ENCODE measurements around the gene SWSAP1. TPM values are rescaled to one million over a fixed set of nuclear protein-coding genes. Genes with fewer than 3 reads are reported as not detected.

The SWSAP1 gene
- total and polyA plus RNA-seq, 9 of the 15 experiments (the other 6 are each of a cell fraction or from before 2014, with no cell fraction given), result 0.18 to 2.8 (median 1.7) TPM

DNA sequence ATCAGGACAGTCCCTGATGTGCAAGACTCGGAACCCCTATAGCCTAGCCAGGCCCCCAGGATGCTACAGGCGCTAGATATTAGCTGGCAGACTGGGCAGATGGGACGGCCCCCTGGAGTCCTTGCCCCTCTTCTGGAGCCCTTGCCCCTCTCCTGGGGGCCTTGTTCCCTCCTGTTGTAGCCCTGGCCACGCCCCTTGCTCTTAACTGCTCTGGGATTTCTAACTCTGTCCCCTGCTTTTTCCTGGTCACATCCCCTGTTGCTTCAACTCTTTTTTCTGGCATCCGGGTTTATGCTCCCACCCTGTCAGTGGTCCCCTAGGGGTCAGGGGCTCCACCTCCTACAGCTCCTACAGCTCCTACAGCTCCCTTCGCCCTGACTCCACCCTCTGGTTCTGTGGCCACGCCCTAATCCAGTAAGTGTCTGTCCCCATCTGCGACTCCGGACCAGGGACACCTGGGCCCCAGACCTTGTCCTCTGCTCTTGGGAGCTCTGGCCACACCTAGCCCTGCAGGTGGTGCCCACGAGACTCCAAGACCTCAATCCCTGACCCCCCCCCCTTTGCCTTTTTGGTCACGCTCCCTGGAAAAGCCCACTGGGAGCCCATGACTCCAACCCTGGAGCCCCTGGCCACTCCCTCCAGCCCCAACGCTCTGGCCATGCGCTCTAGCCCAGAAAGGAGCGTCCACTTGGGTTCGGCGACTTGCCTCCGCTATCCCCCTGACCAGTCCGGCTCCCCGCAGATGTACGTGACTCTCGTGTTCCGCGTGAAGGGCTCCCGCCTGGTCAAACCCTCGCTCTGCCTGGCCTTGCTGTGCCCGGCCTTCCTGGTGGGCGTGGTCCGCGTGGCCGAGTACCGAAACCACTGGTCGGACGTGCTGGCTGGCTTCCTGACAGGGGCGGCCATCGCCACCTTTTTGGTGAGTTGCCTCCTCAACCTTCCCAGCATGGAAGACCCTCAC lies 12.4 kb upstream of the SWSAP1 start:
- Histone ChIP-seq H2AFZ (ENCODE audit: low read depth, low read length) (peak overlapping the region; percentile 12), H3K4me1 (replicated peaks in 1 of 2; ENCODE audit: control insufficient read depth in 2 of 2, insufficient read depth in 2 of 2, low read length in 2 of 2) (peaks cover 10 to 41% of the 10 kb centered on the region in 2 experiments; a peak in 4 of 5 replicates), H3K79me2 (ENCODE audit: control insufficient read depth, insufficient read depth, low read length) (no peaks in the 10 kb centered on the region), H3K36me3 (ENCODE audit: control insufficient read depth, insufficient read depth, low read length) (peaks cover 4% of the 10 kb centered on the region; the same call in 1 of the 3 replicates), H3K4me2 (ENCODE audit: insufficient read depth, low read length) (peak overlapping the region; percentile 34), H3K27ac (ENCODE audit: extremely low read depth, low read depth, low read length) (no peak overlapping the region), H3K9me1 (ENCODE audit: control insufficient read depth, insufficient read depth, low read length) (peaks cover 4% of the 10 kb centered on the region), H4K20me1 (replicated peaks; ENCODE audit: control insufficient read depth, insufficient read depth, low read length) (no peaks in the 10 kb centered on the region; the same call in 1 of the 2 replicates), H3K27me3 (ENCODE audit: control insufficient read depth in 2 of 2, insufficient read depth in 2 of 2, low read length in 2 of 2) (no peaks in the 10 kb centered on the region), H3K4me3 (no peak overlapping the region), H3K9ac (ENCODE audit: insufficient read depth in 1 of 2, low read depth in 2 of 2, low read length in 2 of 2) (peak overlapping the region in 1 of 2 experiments; percentile 88; a peak in 1 of 4 replicates), H3K9me3 (replicated peaks; ENCODE audit: control insufficient read depth, insufficient read depth, low read depth, low read length) (no peaks in the 10 kb centered on the region)
- DNase-seq (ENCODE audit: extremely low read depth in 1 of 4, low spot score in 3 of 4) (peak in 3 of 4 experiments; percentile 43 to 62 (median 58)), FAIRE-seq (no peak), ATAC-seq (peak; percentile 73)
- POLR2A ChIA-PET, result interaction anchor here (0.6 to 4.4 kb wide), 7 partner anchors 8 to 1699 kb away, joined by 3 to 36 read pairs (median 5); partner anchors contain the start of genes CCDC159, SWSAP1 and TMEM205
- CTCF ChIA-PET (ENCODE audit: low intra/inter-chr PET ratio), result no interaction called here
- BruUV-seq (replicated peaks), result no TSS peak
- intact Hi-C loops (cut with micrococcal nuclease), result no loop called here
- WGBS (ENCODE audit: insufficient coverage, low coverage, missing lambda C conversion rate), result 74% methylated on average over 32 of the region's 35 CpGs
- in situ Hi-C loops (cut with MboI), result no loop called here
- TF ChIP-seq PHF21A (IDR thresholded peaks at IDR 0.05; ENCODE audit: borderline replicate concordance, low read depth) (no peak), HNRNPH1 (optimal IDR thresholded peaks at IDR 0.05; ENCODE audit: low read depth, low read length) (no peak), MTA3 (IDR thresholded peaks at IDR 0.05; ENCODE audit: borderline replicate concordance) (no peak), SIN3A (IDR thresholded peaks at IDR 0.05; ENCODE audit: borderline replicate concordance in 2 of 2, control insufficient read depth in 1 of 2, low read depth in 2 of 2, low read length in 2 of 2) (0 out of 4 replicates have a peak, but pooled peaks of 1 of the 2 experiments have one; percentile 22), POLR2G (IDR thresholded peaks at IDR 0.05; ENCODE audit: low read depth, low read length) (peak; percentile 39), ZNF668 (CRISPR knock-in tag; IDR thresholded peaks at IDR 0.05) (no peak), ZNF76 (CRISPR knock-in tag; IDR thresholded peaks at IDR 0.05; ENCODE audit: borderline replicate concordance) (no peak), NELFE (IDR thresholded peaks at IDR 0.05; ENCODE audit: insufficient read depth, insufficient read length) (no peak), ZNF165 (CRISPR knock-in tag; IDR thresholded peaks at IDR 0.05; ENCODE audit: borderline replicate concordance) (no peak)
- TF ChIP-seq, protein P1, sequence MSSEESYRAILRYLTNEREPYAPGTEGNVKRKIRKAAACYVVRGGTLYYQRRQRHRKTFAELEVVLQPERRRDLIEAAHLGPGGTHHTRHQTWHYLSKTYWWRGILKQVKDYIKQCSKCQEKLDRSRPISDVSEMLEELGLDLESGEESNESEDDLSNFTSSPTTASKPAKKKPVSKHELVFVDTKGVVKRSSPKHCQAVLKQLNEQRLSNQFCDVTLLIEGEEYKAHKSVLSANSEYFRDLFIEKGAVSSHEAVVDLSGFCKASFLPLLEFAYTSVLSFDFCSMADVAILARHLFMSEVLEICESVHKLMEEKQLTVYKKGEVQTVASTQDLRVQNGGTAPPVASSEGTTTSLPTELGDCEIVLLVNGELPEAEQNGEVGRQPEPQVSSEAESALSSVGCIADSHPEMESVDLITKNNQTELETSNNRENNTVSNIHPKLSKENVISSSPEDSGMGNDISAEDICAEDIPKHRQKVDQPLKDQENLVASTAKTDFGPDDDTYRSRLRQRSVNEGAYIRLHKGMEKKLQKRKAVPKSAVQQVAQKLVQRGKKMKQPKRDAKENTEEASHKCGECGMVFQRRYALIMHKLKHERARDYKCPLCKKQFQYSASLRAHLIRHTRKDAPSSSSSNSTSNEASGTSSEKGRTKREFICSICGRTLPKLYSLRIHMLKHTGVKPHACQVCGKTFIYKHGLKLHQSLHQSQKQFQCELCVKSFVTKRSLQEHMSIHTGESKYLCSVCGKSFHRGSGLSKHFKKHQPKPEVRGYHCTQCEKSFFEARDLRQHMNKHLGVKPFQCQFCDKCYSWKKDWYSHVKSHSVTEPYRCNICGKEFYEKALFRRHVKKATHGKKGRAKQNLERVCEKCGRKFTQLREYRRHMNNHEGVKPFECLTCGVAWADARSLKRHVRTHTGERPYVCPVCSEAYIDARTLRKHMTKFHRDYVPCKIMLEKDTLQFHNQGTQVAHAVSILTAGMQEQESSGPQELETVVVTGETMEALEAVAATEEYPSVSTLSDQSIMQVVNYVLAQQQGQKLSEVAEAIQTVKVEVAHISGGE (CRISPR knock-in tag; IDR thresholded peaks at IDR 0.05), result no peak
- TF ChIP-seq, protein P2, sequence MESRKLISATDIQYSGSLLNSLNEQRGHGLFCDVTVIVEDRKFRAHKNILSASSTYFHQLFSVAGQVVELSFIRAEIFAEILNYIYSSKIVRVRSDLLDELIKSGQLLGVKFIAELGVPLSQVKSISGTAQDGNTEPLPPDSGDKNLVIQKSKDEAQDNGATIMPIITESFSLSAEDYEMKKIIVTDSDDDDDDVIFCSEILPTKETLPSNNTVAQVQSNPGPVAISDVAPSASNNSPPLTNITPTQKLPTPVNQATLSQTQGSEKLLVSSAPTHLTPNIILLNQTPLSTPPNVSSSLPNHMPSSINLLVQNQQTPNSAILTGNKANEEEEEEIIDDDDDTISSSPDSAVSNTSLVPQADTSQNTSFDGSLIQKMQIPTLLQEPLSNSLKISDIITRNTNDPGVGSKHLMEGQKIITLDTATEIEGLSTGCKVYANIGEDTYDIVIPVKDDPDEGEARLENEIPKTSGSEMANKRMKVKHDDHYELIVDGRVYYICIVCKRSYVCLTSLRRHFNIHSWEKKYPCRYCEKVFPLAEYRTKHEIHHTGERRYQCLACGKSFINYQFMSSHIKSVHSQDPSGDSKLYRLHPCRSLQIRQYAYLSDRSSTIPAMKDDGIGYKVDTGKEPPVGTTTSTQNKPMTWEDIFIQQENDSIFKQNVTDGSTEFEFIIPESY (CRISPR knock-in tag; IDR thresholded peaks at IDR 0.05), result 0 out of 2 replicates have a peak, but pooled peaks have one; percentile 26
- TF ChIP-seq, protein P3, sequence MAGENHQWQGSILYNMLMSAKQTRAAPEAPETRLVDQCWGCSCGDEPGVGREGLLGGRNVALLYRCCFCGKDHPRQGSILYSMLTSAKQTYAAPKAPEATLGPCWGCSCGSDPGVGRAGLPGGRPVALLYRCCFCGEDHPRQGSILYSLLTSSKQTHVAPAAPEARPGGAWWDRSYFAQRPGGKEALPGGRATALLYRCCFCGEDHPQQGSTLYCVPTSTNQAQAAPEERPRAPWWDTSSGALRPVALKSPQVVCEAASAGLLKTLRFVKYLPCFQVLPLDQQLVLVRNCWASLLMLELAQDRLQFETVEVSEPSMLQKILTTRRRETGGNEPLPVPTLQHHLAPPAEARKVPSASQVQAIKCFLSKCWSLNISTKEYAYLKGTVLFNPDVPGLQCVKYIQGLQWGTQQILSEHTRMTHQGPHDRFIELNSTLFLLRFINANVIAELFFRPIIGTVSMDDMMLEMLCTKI (IDR thresholded peaks at IDR 0.05; ENCODE audit: partially characterized antibody), result no peak
